Retinal pigment epithelial cell (primary cell): Measurements from ENCODE around the gene NFATC2IP.
"Not testable (repeated sequence)": the region's sequence is repeated elsewhere in the genome, so short reads cannot be mapped to it uniquely, and the experiment has no call there.

ENCODE experiments used
- DNase-seq: peaks from one replicate; pipeline ENCODE4 v3.0.0-alpha.2; 2010; ENCODE audit warnings: low read depth
- H3K4me3 ChIP-seq: 2 replicates; pipeline ENCODE4 v1.5.1; 2011; ENCODE audit warnings: mild to moderate bottlenecking, low read length, control low read depth, moderate library complexity
- CTCF ChIP-seq: conservative IDR thresholded peaks from 2 replicates; pipeline ENCODE4 v1.5.1; 2011; ENCODE audit warnings: low read depth, low read length, control low read depth, inconsistent platforms

The NFATC2IP gene

DNA sequence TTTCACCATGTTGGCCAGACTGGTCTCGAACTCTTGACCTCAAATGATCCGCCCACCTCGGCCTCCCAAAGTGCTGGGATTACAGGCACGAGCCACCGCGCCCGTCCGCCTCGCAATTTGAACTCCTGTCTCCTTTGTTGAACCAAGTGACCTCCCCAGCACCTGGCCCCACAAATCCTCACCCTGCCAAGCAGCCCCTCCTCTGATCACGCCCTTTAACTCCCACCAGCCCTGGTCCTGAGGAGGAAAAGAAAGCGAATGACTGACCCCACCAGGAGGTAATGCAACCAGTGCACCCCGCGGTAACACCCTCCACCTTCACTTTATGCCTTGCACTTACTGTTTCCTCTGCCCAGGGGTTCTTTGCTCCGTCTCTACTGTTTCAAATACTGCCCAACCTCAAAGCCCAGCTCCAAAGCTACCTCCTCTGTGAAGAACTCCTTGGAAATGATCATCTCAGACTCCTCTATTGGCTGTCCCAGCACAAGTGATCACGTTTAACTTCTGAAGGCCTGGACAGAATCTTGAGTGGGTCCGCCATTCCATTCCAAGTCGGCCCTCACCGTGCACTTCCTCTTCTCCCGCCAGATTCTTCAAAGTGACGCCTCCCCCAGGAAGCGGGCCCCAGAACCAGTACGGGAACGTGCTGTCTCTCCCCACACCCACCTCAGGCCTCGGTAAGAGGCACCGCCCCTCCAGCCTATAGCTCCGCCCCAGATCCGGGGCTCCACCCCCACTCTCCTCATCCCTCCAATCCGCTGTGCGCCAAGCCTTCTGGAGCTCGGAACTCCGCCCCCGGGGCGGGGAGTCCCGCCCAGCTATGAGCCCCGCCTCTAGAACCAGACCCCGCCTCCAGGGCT is 14.6 kb upstream of the NFATC2IP start:
- no peak for TF ChIP-seq CTCF
- DNase-seq: peak; percentile 9
- peak overlapping the region; percentile 14 for H3K4me3 ChIP-seq

GRCh38 chr16:28936784-28937155 is 14.0 kb upstream of the NFATC2IP start:
- no peak for DNase-seq
- TF ChIP-seq CTCF: no peak
- no peak overlapping the region for H3K4me3 ChIP-seq

DNA sequence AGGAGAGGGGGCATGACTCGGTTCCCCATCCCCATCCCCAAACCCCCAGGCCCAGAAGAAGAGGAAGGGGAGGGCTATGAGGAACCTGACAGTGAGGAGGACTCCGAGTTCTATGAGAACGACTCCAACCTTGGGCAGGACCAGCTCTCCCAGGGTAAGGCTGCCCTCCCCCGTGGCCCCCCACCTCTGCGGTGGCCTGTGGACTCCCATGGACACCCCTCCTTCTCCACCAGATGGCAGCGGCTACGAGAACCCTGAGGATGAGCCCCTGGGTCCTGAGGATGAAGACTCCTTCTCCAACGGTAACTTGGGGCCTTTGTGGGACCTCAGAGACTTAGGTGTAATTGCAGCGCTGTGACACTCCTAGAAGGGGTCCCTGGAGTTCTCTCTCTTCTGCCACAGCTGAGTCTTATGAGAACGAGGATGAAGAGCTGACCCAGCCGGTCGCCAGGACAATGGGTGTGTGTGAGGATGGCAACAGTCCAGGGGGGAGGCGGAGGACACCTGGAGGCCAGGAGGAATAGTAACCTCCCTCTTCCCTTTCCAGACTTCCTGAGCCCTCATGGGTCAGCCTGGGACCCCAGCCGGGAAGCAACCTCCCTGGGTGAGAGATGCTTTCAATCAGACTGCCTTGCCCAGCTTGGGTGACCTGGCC is 13.4 kb upstream of the NFATC2IP start:
- no peak for TF ChIP-seq CTCF
- DNase-seq: no peak
- H3K4me3 ChIP-seq: no peak overlapping the region

- no peak overlapping the region for H3K4me3 ChIP-seq
Measured at GRCh38 chr16:28938721-28939120, 12.0 kb upstream of the NFATC2IP start.

DNA sequence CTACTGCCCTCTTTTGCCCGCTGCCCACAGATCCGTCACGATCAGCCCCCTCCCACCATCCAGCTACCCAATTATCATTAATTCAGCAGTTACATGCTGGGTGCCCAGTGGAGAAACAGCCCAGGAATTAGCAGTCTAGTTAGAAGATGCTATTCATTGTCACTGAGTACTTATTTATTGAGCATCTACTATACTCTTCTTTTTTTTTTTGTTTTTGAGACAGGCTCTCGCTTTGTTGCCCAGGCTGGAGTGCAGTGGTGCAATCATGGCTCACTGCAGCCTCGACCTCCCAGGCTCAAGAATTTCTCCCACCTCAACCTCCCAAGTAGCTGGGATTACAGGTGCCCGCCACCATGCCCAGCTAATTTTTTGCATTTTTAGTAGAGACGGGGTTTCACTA is 10.9 kb upstream of the NFATC2IP start:
- DNase-seq, H3K4me3 ChIP-seq: not testable (repeated sequence)

More at GRCh38 chr16:28938721-28939120, 12.0 kb upstream of the NFATC2IP start:
- no peak for DNase-seq
- no peak for TF ChIP-seq CTCF

DNA sequence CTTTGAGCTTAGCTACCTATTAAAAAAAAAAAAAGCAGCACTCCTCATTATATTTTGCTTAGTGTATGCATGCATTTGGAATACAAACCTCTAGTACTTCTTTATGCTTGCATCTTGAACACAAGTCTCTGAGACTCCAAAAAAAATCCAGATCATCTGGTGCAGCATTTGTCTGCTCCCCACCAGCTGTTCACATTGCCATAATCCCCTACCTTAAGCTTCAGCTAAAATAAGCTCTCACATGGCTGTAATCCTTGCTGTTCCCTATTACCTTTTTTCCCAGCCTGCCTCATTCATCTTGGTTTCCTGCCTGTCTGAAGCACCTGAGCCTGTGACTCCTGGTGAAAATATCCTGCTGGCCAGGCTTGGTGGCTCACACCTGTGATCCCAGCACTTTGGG is 7.5 kb upstream of the NFATC2IP start:
- H3K4me3 ChIP-seq: no peak overlapping the region
- peak; percentile 15 for DNase-seq
- no peak for TF ChIP-seq CTCF

DNA sequence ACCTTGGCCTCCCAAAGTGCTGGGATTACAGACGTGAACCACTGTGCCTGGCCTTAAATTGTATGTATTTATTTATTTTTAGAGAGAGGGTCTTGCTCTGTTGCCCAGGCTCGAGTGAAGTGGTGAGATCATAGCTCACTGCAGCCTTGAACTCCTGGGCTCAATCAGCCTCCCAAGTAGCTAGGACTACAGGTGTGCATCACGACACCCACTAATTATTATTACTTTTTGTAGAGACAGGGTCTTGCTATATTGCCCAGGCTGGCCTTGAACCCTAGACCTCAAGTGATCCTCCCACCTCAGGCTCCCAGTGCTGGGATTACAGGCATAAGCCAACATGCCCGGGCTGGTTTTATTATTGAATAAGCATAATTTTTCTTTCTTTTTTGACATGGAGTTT is 4.1 kb upstream of the NFATC2IP start:
- DNase-seq: no peak
- no peak overlapping the region for H3K4me3 ChIP-seq

More for the DNA sequence above, 4.1 kb upstream of the NFATC2IP start:
- no peak for TF ChIP-seq CTCF
